ENCODE measurements around the gene ENTPD1.
"Not testable (repeated sequence)": the region's sequence is repeated elsewhere in the genome, so short reads cannot be mapped to it uniquely, and the experiment has no call there.

ENTPD1 gene

GRCh38 chr10:95873139-95873538, 117.2 kb downstream of the ENTPD1 start:
- no peak for FAIRE-seq

GRCh38 chr10:95873651-95874050, 117.7 kb downstream of the ENTPD1 start:
- FAIRE-seq = no peak

GRCh38 chr10:95874783-95875182, 118.8 kb downstream of the ENTPD1 start:
- not testable (repeated sequence) for FAIRE-seq

DNA sequence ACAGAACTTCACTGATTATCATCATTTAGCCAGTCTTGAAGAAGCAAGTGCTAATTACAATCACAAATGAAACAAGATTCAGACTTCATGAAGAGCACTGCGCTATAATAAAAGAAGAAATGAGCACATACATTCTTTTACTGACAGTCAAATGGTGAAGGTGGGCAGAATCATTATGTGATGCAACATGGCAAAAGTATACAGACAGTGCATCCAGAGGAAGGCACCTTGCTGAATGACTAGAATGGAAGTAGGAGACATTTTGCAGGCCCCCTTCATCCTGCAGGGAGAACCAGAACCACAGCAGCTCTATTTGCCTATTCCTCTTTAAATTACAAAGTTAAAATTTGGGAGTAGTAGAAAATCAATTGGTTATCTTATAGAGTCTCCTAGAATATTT, 120.8 kb downstream of the ENTPD1 start:
- FAIRE-seq = no peak

- FAIRE-seq = no peak
These were observed 121.9 kb downstream of the ENTPD1 start for GRCh38 chr10:95877881-95878280.

GRCh38 chr10:95880704-95881103, 124.7 kb downstream of the ENTPD1 start:
- no peak for FAIRE-seq

DNA sequence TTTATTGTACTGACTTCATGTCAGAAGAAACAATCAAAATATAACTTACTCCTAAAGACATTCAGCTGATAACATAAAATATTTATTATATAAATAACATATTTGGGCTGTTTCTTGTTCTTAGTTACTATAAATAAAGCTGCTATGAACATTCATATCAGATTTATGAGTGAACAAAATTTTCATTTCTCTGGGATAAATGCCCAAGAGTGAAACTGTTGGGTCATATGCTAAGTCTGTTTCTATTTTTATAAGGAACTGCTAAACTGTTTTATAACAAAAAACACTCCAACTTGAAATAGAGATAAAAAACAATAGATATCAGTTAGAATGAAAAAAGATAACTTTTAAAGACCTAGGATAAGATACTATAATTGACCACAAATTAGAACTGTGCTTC, 125.4 kb downstream of the ENTPD1 start:
- FAIRE-seq = no peak

GRCh38 chr10:95889830-95890229, 133.9 kb downstream of the ENTPD1 start:
- FAIRE-seq = no peak

DNA sequence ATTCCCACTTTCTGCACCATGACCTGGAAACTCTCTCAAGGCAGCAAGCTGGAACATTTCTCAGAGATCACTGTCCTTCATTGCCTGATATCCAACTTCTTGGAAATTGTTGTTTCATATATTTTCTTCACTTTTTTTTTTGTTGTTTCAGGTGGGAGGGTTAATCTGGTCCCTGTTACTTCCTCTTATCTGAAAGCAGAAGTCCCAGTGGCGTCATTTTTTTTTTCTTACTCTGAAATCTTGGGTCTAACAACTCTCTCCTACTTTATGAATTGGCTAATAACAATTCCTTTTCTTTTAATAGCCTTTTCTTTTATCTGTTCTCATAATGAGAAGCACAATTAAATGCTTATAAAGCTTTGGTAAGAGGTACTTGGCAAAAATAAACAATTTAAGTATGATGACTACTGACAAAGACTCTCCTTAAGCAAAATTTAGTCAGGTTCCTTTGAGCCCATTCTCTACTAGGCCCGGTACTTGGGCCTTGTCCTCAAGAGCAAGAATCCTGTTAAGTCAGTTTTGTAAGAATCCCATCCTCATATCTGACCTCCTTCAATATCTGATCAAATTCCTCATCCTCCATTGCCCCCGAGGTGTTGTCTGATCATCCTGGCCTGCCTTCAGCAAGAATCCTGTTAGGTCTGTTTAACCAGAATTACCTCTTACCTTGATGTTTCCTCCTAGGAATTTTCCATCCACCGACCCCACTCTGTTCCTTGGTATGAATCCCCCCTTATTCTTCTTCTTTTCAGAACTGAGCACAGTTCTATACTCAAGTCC, 140.3 kb downstream of the ENTPD1 start:
- FAIRE-seq = no peak

GRCh38 chr10:95905897-95906580, 150.1 kb downstream of the ENTPD1 start:
- not testable (repeated sequence) for FAIRE-seq

DNA sequence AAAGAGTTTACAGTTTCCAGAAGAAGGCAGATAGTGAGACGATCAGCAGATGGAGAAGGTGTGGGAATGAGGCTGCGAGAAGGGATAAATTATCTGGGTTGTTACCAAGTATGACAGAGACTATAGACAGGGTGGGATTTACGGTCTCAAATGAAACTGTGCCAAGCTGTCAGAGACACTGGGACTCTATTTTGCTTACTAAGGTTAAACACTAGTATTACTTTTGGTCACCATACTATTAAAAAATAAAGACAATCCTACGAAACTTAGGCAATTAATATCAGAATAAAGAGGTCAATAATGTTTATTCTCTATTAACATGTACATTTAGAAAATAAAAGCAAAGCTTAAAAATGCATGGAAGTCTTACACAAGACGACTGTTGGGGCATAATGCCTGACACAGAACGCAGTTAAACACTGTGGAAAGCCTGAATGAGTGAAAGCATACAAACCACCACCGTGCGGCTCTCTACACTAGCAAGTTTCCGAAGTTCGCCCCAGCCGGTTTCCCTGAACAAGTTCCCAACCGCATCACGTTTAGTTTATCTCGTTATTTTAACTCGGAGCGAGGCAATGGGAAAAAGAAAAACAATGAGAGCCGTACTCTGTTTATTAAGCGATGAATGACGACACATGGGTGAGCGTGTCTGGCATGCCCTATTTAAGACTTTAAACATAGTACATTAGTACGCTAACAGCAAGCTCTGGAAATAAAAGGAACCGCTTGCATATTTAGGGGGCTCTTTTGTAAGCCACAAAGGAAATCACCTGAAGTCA, 150.9 kb downstream of the ENTPD1 start:
- FAIRE-seq = peak; percentile 77

DNA sequence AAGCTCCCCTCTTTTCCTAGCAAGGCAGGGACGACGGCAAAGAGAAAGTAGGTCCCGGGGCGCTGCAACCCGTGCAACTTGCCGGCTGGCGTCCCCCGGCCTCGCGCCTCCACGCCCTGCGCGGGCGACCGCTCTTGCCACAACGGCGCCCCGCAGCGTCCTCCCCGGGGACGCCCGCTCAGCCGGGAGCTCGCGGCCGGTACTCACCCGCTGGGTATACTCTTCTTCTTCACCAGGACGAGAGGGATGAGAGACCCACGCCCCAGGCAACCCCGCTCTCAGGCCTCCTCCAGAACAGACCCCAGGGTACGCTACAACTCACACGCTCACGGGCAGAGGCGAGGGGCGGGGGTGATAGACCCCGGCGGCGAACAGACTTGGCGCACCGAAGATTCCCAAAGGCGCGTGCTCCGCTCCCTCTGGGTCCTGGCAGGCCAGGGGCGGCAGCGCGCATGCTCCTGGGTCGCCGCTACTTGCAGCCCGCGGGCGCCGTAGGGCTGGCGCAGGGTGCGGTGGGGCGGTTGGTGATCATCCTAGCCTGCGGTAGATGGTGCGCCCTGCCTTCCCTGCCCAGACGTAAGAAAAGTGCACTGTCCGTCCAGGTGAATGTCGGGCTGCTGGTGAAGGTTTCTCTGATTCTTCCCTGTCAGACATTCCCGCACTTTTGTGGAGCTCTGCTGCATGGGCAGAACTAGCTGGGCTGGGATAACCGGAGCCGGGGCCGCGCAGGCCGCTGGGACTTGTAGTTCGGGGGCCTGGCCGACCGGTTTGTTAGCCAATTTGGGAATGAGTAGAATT, 151.7 kb downstream of the ENTPD1 start, which contains the start of gene CC2D2B:
Gene CC2D2B, plus strand, starts transcription at position 520 of the 798 bp plus-strand sequence. CDS start 3,349 bp downstream, outside the sequence.
- no peak for FAIRE-seq

DNA sequence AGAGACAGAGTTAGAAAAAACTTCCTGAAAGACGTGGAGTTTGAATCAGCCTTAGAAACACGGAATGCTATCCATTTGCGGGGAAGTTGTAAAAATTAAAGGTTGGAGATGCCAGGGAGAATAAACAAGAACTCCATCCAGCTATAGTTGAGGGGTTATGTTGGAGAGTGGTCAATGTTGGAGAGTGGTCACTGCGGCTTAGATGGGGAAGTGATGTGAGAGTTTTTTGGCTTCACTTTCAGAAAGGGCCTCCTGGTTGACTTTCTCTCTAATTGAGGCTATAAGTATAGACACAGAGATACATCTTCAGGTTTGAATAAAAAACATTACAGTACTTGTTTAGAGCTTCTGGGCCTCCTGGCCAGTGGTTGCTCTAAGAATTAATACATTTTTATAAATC, 152.5 kb downstream of the ENTPD1 start:
- no peak for FAIRE-seq

DNA sequence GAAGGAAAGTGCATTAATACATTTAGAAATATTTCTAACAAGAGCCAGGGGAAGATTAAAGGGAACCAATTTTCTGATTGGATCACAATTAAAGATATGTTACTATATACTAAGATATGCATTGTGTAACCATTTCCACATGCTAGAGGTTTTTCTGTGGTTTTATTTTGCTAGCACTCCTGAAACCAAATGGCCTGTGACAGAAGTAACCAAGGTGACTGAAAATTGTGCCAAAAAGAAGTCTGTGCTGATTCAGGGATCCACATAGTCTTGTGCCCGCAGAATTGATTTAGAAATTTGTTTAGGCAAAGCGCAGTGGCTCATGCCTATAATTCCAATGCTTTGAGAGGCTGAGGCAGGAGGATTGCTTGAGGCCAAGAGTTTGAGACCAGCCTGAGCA, 153.6 kb downstream of the ENTPD1 start:
- FAIRE-seq = no peak

- FAIRE-seq = not testable (repeated sequence)
These were observed 160.1 kb downstream of the ENTPD1 start for GRCh38 chr10:95916039-95916438.

Measured in islet of Langerhans (tissue), 1 donor.